ENCODE data around the gene CCDC116.
"Not testable (repeated sequence)": the region's sequence is repeated elsewhere in the genome, so short reads cannot be mapped to it uniquely, and the experiment has no call there.

CCDC116 gene

GRCh38 chr22:21609556-21610157, 22.9 kb upstream of the CCDC116 start:
- not testable (repeated sequence) for DNase-seq

- DNase-seq, result no peak
These were observed 21.2 kb upstream of the CCDC116 start for GRCh38 chr22:21611210-21611977.

- no peak for DNase-seq
These were observed 19.7 kb upstream of the CCDC116 start for GRCh38 chr22:21612858-21613257.

- DNase-seq, result no peak
These were observed 18.9 kb upstream of the CCDC116 start for GRCh38 chr22:21613553-21614233.

- DNase-seq, result no peak
These were observed 16.8 kb upstream of the CCDC116 start for GRCh38 chr22:21615731-21616130.

- not testable (repeated sequence) for DNase-seq
These were observed 15.2 kb upstream of the CCDC116 start for GRCh38 chr22:21617337-21617736.

GRCh38 chr22:21621025-21621424, 11.5 kb upstream of the CCDC116 start:
- DNase-seq, result no peak

GRCh38 chr22:21622011-21622918, 10.3 kb upstream of the CCDC116 start:
- DNase-seq, result no peak

GRCh38 chr22:21622919-21623647, 9.5 kb upstream of the CCDC116 start:
- no peak for DNase-seq

- no peak for DNase-seq
These were observed 9.0 kb upstream of the CCDC116 start for GRCh38 chr22:21623648-21623970.

- peak in 1 of 2 experiments; percentile 31 for DNase-seq
These were observed 8.3 kb upstream of the CCDC116 start for GRCh38 chr22:21624120-21624879.

GRCh38 chr22:21624880-21625791, 7.4 kb upstream of the CCDC116 start:
- no peak for DNase-seq

- DNase-seq, result no peak
These were observed 6.4 kb upstream of the CCDC116 start for GRCh38 chr22:21626073-21626734.

GRCh38 chr22:21626735-21627469, 5.7 kb upstream of the CCDC116 start:
- DNase-seq, result no peak

GRCh38 chr22:21628386-21629254, 3.9 kb upstream of the CCDC116 start:
- DNase-seq, result no peak

- DNase-seq, result peak; percentile 86 to 93
These were observed 3.1 kb upstream of the CCDC116 start, which contains the start of gene YDJC for GRCh38 chr22:21629255-21630149. TSS of gene YDJC (minus strand) at chr22:21630022. CDS start at chr22:21630014, 8 bp downstream.

GRCh38 chr22:21631025-21631424, 1.5 kb upstream of the CCDC116 start:
- no peak for DNase-seq

Measured in NCI-H526 (cell line).